Fibroblast of lung (primary cell): ENCODE data around the gene KREMEN2. TPM values are rescaled to one million over a fixed set of nuclear protein-coding genes. Genes with fewer than 3 reads are reported as not detected.

Experiments used
- DNase-seq, 2 donors: peaks; one replicate each; pipeline versions ENCODE4 v3.0.0 to v3.0.0-alpha.2; 2010; ENCODE audit warnings: low read depth in 2 of 2
- H2AFZ ChIP-seq: 2 replicates; pipeline ENCODE4 v1.5.1; 2012; ENCODE audit warnings: low read length, control low read depth, inconsistent platforms
- H3K27ac ChIP-seq: 2 replicates; pipeline ENCODE4 v1.5.1; 2011; ENCODE audit warnings: low read length, control low read depth; ENCODE audit not compliant: insufficient read depth
- H3K27me3 ChIP-seq: 2 replicates; pipeline ENCODE4 v1.5.1; 2011; ENCODE audit warnings: mild to moderate bottlenecking, low read length; ENCODE audit not compliant: control insufficient read depth, insufficient read depth
- H3K36me3 ChIP-seq: 2 replicates; pipeline ENCODE4 v1.5.1; 2011; ENCODE audit warnings: low read length; ENCODE audit not compliant: control insufficient read depth, insufficient read depth
- H3K4me1 ChIP-seq: 2 replicates; pipeline ENCODE4 v1.5.1; 2011; ENCODE audit warnings: low read length; ENCODE audit not compliant: control insufficient read depth, insufficient read depth; ENCODE audit errors: extremely low read depth
- H3K4me2 ChIP-seq: 2 replicates; pipeline ENCODE4 v1.5.1; 2011; ENCODE audit warnings: low read length, control low read depth; ENCODE audit not compliant: insufficient read depth; ENCODE audit errors: extremely low read depth
- H3K4me3 ChIP-seq, 4 experiments: fragments of 200-600 bp in 1 of 4; sonication (generic) in 1 of 4; replicated peaks in 1 of 4; 2 replicates each; pipeline ENCODE4 v1.5.1; 2011 to 2016; ENCODE audit warnings: low read length in 4 of 4, low read depth in 3 of 4, mild to moderate bottlenecking in 3 of 4, control low read depth in 2 of 4, inconsistent platforms in 1 of 4, mixed read lengths in 1 of 4; ENCODE audit not compliant: insufficient read depth in 1 of 4; ENCODE audit errors: control extremely low read depth in 1 of 4
- H3K79me2 ChIP-seq: 2 replicates; pipeline ENCODE4 v1.5.1; 2012; ENCODE audit warnings: mild to moderate bottlenecking, low read length, inconsistent platforms; ENCODE audit not compliant: control insufficient read depth, insufficient read depth
- H3K9ac ChIP-seq: 2 replicates; pipeline ENCODE4 v1.5.1; 2011; ENCODE audit warnings: mild to moderate bottlenecking, low read length, control low read depth; ENCODE audit not compliant: insufficient read depth
- H3K9me3 ChIP-seq: 2 replicates; pipeline ENCODE4 v1.5.1; 2012; ENCODE audit warnings: low read depth, low read length; ENCODE audit not compliant: control insufficient read depth, insufficient read depth
- H4K20me1 ChIP-seq: 2 replicates; pipeline ENCODE4 v1.5.1; 2011; ENCODE audit warnings: low read length; ENCODE audit not compliant: control insufficient read depth, insufficient read depth; ENCODE audit errors: extremely low read depth
- EZH2 ChIP-seq: IDR thresholded peaks from 2 replicates; pipeline ENCODE4 v1.5.1; 2012; ENCODE audit warnings: low read length, control low read depth, mild to moderate bottlenecking; ENCODE audit errors: missing control alignments
- polyA plus RNA-seq, 2 donors: library from polyadenylated mRNA; depleted of rRNA in 1 of 2; stranded (reverse) in 1 of 2; unstranded in 1 of 2; fragments of >200 nt; gene quantifications; 2 replicates each; pipeline ENCODE4 v1.2.1, GENCODE V29; 2011 to 2012; ENCODE audit warnings: missing spikeins in 1 of 2
- total RNA-seq: library from RNA; depleted of rRNA; stranded (reverse); fragments of >200 nt; gene quantifications from 2 replicates; pipeline ENCODE4 v1.2.1, GENCODE V29; 2014
- TF ChIP-seq, protein P1 (sequence below), 2 donors: IDR thresholded peaks in 1 of 2; conservative IDR thresholded peaks in 1 of 2; 1 replicate in 1 of 2; 2 replicates in 1 of 2; pipeline ENCODE4 v1.5.1; 2011 to 2012; ENCODE audit warnings: low read length in 2 of 2, control low read depth in 1 of 2, inconsistent platforms in 1 of 2, low read depth in 1 of 2, mild to moderate bottlenecking in 1 of 2

The KREMEN2 gene
- total and polyA plus RNA-seq, 2 donors (not counting 1 experiment from before 2014, with no cell fraction given), result not detected

DNA sequence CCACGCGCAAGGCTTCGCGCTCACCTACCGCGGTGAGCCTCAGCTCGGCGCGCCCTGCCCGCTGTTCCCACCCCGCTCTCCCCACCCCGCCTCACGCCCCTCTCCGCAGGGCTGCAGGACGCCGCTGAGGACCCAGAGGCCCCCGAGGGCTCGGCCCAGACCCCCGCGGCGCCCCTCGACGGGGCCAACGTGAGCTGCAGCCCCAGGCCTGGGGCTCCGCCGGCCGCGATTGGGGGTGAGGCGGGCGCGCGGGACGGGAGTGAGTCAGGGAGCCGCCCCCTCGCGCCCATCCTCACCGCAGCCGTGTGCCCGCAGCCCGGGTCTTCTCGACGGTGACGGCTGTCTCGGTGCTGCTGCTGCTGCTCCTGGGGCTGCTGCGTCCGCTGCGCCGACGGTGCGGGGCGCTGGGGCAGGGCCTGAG lies 3.1 kb downstream of the KREMEN2 start:
- Histone ChIP-seq H3K27me3 (peaks cover 47% of the 10 kb centered on the region), H3K79me2 (no peaks in the 10 kb centered on the region), H3K9ac (no peak overlapping the region), H2AFZ (no peak overlapping the region), H3K27ac (no peak overlapping the region), H3K4me1 (peaks cover 2% of the 10 kb centered on the region), H3K4me2 (no peak overlapping the region), H3K36me3 (no peaks in the 10 kb centered on the region), H3K4me3 (no peak overlapping the region), H3K9me3 (no peaks in the 10 kb centered on the region), H4K20me1 (no peaks in the 10 kb centered on the region)
- DNase-seq, result no peak
- TF ChIP-seq EZH2, result no peak
- TF ChIP-seq, protein P1, sequence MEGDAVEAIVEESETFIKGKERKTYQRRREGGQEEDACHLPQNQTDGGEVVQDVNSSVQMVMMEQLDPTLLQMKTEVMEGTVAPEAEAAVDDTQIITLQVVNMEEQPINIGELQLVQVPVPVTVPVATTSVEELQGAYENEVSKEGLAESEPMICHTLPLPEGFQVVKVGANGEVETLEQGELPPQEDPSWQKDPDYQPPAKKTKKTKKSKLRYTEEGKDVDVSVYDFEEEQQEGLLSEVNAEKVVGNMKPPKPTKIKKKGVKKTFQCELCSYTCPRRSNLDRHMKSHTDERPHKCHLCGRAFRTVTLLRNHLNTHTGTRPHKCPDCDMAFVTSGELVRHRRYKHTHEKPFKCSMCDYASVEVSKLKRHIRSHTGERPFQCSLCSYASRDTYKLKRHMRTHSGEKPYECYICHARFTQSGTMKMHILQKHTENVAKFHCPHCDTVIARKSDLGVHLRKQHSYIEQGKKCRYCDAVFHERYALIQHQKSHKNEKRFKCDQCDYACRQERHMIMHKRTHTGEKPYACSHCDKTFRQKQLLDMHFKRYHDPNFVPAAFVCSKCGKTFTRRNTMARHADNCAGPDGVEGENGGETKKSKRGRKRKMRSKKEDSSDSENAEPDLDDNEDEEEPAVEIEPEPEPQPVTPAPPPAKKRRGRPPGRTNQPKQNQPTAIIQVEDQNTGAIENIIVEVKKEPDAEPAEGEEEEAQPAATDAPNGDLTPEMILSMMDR (conservative IDR thresholded peaks at IDR 0.05 in 1 of 2, IDR thresholded peaks at IDR 0.05 in 1 of 2; ENCODE audit: low read depth in 1 of 2, low read length in 2 of 2), result no peak

DNA sequence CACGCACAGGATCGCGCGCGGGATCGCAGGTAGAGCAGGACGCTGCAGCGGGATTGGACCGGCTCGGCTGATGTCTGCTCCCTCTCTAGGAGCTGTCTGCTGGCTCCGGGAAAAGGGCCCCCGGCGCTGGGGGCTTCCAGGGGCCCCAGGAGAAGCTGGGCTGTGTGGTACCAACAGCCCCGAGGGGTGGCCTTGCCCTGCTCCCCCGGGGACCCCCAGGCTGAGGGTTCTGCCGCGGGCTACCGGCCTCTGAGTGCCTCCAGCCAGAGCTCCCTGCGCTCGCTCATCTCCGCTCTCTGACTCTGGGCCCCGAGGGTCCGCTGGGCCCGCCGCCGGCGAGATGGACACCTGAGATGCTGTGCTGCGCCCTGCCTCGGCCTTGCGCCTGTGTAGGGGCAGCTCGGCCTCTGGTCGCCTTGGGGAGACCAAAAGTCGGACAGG lies 3.7 kb downstream of the KREMEN2 start:
- H3K27me3 ChIP-seq, result peaks cover 42% of the 10 kb centered on the region
- TF ChIP-seq, protein P1 (conservative IDR thresholded peaks at IDR 0.05 in 1 of 2, IDR thresholded peaks at IDR 0.05 in 1 of 2; ENCODE audit: low read depth in 1 of 2, low read length in 2 of 2), result no peak
- TF ChIP-seq EZH2, result no peak
- H3K4me2 ChIP-seq, result no peak overlapping the region
- no peaks in the 10 kb centered on the region for H3K79me2 ChIP-seq
- H3K9ac ChIP-seq, result no peak overlapping the region
- no peaks in the 10 kb centered on the region for H4K20me1 ChIP-seq
- no peak overlapping the region for H3K27ac ChIP-seq
- no peak overlapping the region for H2AFZ ChIP-seq
- H3K9me3 ChIP-seq, result no peaks in the 10 kb centered on the region
- no peak overlapping the region for H3K4me3 ChIP-seq
- no peak for DNase-seq
- peaks cover 2% of the 10 kb centered on the region for H3K4me1 ChIP-seq
- no peaks in the 10 kb centered on the region for H3K36me3 ChIP-seq

DNA sequence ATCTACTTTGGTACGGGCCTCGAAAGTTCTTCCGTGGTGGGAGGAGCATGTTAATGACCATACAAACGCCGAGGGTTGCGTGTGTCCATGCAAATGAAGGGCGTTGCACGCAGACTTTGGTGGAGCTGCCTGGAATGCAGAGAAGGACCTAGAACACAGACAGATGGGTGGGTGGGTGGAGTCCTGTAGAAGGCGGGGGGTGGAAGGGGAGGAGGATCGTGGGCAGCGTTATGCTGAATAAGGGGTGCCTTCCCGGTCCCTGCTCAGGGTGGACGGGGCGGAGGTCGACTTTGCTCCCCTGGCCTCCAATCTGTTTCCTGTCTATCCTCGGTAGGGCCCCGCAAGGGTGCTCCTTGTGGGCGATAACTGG lies 4.3 kb downstream of the KREMEN2 start:
- Histone ChIP-seq H3K36me3 (no peaks in the 10 kb centered on the region), H2AFZ (no peak overlapping the region), H3K27me3 (peaks cover 38% of the 10 kb centered on the region), H3K9ac (no peak overlapping the region), H3K4me1 (peaks cover 2% of the 10 kb centered on the region), H3K4me3 (no peak overlapping the region), H3K9me3 (no peaks in the 10 kb centered on the region), H3K4me2 (no peak overlapping the region), H3K27ac (no peak overlapping the region), H4K20me1 (no peaks in the 10 kb centered on the region), H3K79me2 (no peaks in the 10 kb centered on the region)
- TF ChIP-seq, protein P1 (conservative IDR thresholded peaks at IDR 0.05 in 1 of 2, IDR thresholded peaks at IDR 0.05 in 1 of 2; ENCODE audit: low read depth in 1 of 2, low read length in 2 of 2), result no peak
- TF ChIP-seq EZH2, result no peak
- no peak for DNase-seq
